ENCODE measurements around the gene SMAGP.
"Not testable (repeated sequence)": the region's sequence is repeated elsewhere in the genome, so short reads cannot be mapped to it uniquely, and the experiment has no call there.

Gene SMAGP

DNA sequence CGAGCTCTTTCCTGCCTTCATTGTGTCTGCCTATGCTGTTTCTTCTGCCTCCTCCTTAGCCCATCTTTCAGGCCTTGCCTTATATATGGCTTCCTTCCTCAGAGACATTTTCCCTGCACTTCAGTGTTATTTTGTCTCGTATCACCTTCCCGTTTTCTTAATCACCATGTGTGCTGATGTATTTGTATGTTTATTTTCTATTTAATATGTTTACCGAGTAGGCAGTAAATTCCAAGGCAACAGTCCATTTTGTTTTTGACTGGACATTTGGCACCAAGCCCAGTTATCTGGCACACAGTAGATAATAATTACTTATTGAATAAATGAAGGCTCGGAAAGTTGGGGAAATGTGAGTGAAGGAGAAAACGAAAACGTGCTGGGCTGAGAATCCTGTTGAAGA lies 47.8 kb downstream of the SMAGP start:
- no peak for DNase-seq

DNA sequence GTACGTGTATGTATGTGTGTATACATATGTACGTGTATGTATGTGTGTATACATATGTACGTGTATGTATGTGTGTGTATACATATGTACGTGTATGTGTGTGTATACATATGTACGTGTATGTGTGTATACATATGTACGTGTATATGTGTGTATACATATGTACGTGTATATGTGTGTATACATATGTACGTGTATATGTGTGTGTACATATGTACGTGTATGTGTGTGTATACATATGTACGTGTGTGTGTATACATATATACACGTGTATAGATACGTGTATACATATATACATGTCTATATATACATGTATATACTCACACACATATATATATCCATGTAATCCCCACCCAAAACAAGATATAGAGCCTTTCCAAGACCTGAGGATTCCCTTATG lies 50.4 kb downstream of the SMAGP start:
- DNase-seq: not testable (repeated sequence)

DNA sequence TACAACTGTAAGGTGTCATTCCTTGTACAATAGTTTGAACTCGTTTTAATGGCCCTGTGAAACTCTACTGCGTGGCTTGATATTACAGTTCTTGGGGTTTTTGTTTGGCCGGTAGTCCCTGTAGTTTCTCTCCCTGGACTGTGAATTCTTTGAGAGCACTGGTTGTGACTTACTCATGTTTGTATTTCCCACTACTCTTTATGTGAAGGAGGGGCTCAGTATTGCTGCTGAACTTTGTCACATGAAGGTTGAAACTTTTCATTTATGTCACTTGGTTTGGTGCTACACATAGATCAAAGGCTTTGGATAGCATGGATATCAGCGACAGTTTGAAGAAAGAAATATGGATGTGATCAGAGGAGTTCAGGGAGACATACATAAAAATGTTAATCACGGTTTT lies 50.9 kb downstream of the SMAGP start:
- no peak for DNase-seq

DNA sequence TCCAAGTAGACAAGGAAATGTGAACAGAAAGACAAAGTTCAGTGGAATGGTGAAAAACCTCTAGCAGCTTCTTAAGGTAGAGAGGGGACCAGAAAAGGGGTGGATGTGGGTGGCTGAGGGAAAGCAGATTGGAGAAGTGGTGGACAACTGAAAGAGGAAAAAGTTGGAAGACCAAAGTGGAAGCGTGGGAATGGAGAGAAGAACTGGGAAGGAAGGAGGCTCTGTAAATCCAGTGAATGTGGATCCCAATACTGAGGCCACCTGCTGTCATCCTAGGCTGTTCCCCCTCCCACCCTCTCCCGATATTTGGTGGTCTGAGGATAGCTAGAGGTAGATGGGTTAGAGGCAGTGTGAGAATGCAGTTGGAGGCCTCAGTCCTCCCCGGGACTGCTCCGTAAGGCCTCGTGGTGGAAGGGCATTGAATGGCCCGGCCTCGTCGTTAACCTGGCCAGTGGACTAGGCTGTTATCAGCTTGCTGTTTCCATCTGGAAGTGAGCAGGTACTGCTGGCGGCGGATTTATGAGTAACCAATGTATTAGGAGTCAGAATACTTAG lies 51.5 kb downstream of the SMAGP start:
- no peak for DNase-seq

DNA sequence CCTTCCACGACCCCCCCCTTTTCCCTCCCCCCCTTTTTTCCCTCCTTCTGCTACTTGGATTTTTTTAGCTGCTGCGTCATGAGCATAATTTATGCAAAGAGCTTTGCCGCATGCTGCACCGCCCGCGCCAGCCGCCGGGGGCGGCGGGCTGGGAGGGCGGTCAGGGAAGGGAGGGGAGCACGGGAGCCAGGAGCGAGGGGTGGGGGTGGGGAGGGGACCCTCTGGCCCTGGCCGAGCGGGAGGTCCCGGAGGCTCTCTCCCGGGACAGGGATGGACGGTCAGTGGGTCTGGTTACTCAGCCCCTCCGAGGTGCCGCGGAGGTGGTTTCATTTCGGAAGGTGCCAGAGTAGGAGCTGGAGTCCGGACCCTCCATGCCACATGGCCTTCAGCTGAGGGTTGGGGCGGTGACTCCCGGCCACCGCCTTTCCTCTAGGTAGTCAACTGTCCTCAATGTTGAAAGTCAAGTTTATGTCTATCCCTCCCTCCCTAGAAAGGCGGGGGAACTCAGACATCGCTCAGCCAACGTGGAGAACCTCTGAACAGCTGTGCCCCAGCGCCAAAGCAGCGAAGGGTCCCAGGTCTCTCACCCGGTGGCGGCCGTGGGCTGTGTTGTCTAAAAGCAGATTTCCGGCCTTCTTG lies 52.1 kb downstream of the SMAGP start, which contains the start of gene POU6F1:
POU6F1 (minus strand) TSS at position 95 of the 639 bp plus-strand sequence. CDS start 11,226 bp downstream, outside the sequence.
- DNase-seq: peak; percentile 22 to 64 (median 40)

DNA sequence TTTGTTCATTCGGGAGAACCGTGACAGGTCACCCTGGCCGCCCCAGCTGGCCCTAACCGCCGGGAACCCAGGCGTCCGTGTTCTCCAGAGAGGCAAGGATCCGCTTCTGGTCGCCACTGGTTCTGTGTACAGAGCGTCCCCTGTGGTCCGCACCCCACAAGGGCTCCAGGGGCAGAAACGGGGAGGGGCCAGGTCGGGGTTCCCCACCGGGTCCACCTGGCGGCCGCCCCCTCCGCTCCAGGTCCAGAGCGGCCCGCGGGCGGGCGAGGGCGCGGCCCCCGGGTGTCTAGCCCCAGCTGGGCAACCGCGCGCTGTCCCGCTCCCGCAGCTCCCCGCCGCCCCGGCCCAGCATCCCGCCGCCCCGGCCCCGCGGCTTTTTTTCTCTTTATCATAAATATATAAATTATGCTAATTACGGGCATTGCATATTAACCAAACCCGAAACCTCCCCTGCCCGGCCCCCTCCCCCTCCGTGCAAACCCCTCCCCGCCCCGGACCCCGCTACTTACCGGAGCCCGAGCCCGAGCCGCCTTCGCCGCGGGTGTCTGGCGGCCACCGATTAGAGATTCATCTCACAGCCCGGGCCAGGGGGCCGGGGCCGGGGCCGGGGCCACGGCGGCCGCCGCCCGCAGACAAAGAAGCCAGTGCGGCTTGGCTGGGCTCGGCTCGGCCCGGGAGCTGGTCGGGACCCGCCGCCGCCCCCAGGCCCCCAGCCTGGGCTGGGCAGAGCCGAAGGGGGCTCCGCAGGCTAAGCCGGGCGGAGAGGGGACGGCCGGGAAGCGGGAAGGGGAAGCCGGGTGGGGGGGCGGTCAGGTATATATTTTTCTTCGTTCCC lies 52.9 kb downstream of the SMAGP start:
- peak in 3 of 4 experiments; percentile 31 to 63 (median 50) for DNase-seq

DNA sequence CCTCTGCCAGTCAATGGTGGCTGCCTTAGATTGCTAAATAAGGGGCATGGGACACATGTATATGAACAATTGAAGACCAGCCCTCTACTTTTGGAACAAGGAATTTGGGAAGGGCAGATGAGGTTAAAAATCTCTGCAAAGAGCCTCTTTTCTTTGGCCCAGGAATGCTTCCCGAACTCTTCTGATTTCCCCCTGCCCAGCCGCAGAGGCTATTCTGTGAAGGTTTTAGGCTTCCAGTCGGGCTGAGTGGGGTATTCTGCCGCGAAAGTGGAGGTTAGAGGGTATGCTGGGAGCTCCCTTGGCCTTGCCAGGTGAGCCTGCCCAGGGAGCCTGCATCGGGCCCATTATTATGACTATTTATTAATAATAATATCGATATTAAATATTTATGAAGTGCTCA lies 53.6 kb downstream of the SMAGP start:
- DNase-seq: no peak

DNA sequence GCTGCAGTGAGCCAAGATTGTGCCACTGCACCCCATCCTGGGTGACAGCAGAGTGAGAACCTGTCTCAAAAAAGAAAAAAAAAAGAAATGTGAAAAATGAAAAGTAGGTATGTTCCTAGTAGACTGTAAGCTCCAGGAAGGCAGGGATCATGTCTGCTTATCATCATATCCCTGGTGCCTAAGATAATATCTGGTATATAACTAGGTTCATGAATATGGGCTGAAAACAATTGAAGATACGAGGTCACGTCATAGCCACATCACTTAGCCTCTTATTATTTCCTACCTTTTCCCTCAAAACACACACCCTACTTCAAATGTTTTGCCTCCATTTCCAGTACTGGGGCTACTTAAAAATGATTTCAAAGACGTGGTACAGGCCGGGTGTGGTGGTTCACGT lies 55.3 kb downstream of the SMAGP start:
- DNase-seq: no peak

DNA sequence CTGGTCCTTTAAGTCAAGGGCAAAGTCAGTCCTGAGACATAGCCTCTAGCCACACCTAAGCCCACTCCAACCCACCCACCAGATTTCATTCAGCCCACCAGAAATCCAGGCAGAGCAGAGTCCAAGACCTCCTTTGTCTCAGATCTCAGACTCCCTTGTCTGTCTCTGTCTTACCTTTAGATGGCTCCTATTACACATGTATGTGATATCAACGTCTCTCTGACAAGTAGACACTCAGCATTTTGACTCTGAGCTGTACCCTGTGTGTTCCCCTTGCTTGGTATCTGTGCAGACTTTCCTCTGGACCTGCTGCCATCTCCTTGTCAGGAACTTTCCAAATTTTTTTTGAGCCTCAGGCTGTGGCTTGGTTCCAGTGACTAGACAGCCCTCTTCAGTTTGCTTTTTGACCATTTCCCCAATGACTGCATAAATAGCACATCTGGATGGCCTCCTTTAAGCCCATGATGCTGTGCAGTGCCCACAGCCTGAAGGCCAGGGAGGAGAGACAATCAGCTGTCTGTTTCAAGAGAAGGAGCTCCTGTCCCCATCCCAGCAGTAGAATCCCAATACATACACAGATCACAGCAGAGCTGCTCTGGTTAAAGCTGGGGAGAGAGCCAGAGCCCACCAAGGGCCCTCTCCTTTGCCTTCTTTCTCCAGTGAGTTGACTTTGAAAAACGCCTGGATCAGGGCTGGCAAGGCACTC lies 59.4 kb downstream of the SMAGP start:
- DNase-seq: no peak

DNA sequence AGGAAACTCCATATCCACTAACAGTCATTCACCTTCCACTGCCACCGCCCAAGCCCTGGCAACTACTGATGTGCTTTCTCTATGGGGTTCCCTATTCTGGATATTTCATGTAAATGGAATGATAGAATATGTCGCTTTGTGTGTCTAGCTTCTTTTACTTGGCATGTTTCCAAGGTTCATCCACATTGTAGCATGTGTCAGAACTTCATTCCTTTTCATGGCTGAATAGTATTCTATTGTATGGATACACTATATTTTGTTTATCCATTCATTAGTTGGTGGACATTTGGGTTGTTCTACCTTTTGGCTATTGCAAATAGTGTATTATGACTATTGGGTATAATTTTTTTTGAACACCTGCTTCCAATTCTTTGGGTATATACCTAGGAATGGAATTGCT lies 61.0 kb downstream of the SMAGP start:
- no peak for DNase-seq

DNA sequence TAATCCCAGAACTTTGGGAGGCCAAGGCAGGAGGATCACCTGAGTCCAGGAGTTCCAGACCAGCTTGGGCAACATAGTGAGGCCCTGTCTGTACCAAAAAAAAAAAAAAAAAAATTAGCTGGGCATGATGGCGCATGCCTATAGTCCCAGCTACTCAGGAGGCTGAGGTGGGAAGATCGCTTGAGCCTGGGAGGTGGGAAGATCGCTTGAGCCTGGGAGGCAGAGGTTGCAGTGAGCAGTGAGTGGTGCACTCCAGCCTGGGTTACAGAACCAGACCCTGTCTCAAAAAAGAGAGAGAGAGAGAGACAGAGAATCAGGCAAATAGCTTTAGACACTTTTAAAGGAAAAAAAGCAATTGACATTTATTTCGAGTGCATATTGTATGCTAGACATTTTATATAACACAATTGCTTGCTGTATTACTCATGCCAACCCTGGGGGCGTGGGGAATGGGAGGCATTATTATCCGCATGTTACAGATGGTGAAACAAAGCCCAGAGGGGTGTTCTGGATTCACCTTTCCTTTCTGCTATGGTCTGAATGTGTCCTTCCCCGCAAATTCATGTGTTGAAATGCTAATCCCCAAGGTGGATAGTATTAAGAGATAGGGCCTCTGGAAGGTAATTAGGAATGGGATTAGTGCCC lies 62.1 kb downstream of the SMAGP start:
- no peak for DNase-seq

DNA sequence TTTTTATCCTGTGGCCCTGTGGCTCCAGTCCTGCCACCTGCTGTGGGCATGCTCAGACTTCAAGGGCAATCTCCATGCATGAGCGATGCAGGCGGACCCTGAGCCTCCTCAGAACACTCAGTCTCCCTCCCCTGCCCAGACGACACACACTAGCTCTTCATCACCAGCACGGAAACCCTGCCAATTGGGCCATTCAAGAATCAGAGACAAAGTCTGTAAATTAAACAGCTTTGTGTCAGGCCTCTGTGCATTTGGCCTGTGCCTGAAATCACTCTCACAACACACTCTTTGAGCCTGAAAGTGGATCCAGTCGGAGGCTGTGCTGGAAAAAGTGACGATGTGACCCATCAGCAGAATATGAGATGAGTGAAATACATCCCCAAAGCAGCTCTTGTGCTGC lies 64.9 kb downstream of the SMAGP start:
- DNase-seq: no peak

DNA sequence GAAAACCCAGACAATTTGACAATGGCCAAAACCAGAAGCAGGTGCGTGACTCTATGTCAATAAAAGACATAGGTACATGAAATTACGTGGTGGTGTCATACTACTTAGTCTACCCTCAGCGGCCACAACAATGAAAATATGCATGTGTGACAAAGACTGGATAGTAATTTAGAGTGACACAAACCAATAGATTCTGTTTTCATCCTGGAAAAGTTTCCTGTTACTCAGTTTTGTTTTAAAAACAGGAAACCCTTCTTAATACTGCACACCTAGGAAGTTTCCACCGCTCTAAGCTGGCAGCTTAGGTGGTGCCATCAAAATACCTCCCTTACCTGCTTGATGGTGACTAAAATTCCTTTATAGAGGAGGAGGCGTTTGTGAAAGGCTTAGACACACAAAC lies 67.5 kb downstream of the SMAGP start:
- no peak for DNase-seq

DNA sequence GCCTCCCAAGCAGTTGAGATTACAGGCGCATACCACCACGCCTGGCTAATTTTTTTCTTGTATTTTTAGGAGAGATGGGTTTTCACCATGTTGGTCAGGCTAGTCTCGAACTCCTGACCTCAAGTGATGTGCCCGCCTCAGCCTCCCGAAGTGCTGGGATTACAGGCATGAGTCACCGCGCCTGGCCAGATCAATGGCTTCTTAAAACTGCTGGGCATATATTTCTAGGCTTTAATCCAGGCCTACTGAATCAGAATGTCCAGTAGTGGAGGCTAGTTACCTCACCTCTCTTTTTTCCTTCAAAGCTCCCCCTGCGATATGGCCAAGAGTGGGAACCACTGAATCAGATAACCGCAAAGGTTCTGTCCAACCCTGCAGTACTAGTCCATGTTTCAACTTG lies 69.4 kb downstream of the SMAGP start:
- DNase-seq: no peak

DNA sequence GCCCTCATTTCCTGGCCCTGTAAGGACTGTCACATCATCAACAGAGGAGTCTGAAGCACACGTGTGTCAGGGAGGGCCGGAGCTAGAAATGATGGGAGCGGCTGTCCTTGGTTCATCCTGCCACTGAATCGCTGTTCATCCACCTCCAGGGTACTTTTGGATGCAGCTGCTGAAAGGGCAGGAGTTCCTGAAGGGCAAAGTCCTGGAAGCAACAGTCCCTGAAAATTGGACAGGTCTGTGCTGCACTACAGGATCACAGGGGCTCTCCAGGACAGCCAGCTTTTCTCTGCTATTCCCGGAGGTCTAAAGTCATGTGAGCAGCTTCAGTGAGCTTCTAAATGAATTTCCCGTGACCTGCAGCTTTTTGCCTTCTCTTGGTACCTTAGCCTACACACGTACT lies 70.1 kb downstream of the SMAGP start:
- no peak for DNase-seq

DNA sequence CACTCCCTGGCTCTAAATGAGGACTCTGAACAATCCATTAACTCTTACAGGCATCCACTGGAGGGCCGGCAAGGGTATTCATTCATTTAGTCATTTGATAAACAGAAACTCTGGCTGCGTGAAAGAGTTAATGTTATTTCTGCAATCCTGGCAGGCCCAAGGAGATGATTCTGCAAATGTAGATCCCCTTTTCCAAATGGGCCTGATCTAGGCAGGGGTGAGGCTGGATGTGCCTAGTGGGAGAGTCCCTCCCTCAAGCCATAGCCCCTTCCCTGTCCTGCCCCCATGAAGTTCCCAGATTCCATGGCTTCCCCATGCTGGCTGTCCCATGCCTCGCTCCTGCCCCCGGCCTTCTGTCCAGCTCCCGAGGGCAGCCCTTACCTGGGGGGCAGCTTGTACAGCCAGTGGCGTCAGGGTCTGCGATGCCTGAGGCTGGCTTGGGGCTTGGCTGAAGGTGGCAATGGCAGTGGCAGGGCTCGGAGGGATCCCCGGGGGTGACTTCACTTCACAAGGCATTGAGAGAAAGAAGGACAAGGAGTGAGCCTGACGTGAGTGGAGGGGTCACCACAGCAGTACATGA lies 70.8 kb downstream of the SMAGP start:
- DNase-seq: no peak

DNA sequence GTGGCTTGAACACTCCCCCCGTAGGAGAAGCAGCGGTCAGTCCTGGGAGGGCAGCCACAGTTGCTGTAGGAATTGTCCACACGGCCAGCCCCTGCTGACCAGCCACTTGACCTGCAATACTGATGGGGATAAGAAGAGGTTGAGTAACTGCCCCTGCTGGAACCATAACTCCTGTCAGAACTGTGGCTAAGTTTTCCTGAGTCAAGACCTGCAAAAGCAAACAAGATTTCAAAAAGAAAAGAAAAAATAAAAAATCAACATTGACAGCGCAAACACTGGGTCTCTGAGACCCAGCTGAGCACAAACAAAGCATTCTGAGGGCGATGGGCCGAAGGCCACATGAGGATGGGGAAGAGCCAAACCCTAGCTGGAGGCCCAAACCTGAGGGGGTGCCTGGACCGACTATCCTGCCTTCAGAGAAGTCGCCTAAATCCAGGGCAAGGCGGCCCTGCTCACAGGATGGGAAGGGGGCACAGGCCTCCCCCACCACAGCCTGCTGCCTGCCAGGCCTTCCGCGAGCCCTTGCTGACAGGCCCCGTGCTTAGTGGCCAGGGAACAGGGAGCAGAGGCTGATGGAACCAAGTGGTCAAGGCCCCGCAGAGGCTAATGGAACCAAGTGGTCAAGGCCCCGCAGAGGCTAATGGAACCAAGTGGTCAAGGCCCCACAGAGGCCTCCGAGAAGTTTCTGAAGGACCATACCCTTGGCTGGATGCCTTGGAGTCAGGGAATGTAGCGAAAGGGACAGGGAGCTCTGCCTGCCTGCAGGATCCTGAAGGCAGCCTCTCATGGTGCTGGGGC lies 71.4 kb downstream of the SMAGP start:
- DNase-seq: no peak

DNA sequence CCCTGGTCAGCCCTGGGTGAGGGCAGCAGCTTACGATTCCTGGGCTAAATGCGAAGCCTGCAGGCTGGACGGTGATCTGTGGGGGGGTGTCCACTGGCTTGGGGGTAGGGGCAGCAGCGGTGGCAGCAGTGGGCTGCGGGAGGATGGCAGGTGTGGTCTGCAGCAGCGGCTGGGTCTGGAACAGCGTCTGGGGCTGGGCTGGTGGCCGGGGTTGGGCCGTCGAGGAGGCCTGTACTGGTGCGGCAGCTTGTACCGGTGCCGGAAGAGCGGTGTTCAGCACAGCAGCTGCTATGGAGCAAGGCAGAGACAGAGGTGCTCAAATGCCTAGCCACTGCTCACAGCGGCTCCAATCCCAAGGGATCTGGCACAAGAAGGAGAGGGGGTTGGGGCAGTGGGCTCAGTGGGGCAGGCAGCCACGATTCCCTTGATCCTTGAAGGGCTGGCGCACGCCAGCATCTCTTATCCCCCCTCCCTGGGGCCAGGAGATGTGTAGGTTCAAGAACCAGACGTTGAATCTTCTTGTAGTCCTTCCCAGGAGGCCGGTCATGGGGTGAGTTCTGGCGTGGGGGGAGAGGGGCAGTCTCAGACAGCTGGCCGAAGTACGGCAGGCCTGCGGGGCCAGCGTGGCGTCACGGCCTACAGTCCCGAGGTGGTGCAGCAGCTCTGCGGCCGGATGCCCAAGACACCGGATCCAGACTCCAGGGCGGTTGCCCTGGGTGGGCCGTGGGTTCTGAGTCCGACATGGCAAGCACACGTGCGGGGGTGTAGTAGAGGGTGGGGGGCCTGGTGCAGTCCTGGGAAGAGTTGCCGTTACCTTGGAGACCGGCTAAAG lies 72.3 kb downstream of the SMAGP start:
- no peak for DNase-seq

DNA sequence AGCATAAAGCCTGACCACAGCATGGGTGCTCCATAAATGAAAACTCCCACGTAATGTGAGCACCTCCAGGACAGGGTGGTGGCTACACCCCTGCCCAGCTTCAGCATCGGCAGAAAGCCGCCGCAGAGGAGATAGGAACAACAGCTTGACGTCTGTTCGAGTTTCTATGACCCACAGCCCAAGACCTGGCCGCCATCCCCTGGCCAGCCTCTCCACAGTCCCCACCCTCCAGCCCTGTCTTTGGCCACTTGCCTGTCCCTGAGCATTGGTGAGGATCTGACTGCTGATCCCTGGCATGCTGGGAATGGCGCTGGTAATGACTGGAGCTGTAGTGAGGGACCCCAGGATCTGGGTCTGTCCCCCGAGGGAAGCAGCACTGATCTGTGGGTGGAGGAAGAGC lies 73.7 kb downstream of the SMAGP start:
- DNase-seq: no peak

DNA sequence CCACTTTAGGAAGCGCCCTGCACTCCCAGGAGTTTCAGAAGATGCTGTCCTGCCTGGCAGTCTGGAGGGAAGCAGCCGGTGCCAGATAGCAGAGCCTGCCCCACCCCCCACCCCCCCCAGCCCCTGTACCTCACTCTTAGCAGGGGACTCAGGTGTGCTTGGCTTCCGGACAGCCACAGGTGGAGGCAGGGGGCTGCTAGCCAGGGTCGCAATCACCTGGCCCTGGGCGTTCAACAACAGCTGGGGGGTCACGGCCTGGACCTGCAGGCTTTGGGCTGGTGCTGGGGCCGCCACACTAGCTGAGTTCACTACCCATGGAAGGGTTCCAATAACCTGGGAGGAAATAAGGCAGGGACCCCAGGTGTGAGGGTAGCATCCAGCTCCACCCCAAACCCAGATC lies 74.4 kb downstream of the SMAGP start:
- no peak for DNase-seq
